Brain microvascular endothelial cell (primary cell): ENCODE results near the gene NIPBL.
A peak's percentile ranks its signal among the peaks of the same experiment; 100 is the strongest.

Source experiments
- DNase-seq: peaks from one replicate; pipeline ENCODE4 v3.0.0-alpha.2; 2020
- H3K27ac ChIP-seq: fragments of 250-450 bp; sonication (Bioruptor Pico); 2 replicates; pipeline ENCODE4 v1.5.1; 2020; ENCODE audit warnings: mild to moderate bottlenecking, moderate library complexity
- H3K27me3 ChIP-seq: fragments of 250-450 bp; sonication (Bioruptor Pico); replicated peaks from 2 replicates; pipeline ENCODE4 v1.5.1; 2020; ENCODE audit warnings: mild to moderate bottlenecking
- H3K36me3 ChIP-seq: fragments of 250-450 bp; sonication (Bioruptor Pico); replicated peaks from 2 replicates; pipeline ENCODE4 v1.5.1; 2020; ENCODE audit warnings: mild to moderate bottlenecking
- H3K4me3 ChIP-seq: 2 replicates; pipeline ENCODE4 v1.5.1; 2011; ENCODE audit warnings: low read depth, mild to moderate bottlenecking, control low read depth, low read length, moderate library complexity
- in situ Hi-C: cut with HindIII; loops from 2 replicates; pipeline ENCODE4 v1.10.0; 2017; ENCODE audit warnings: low sequenced_read_pairs, low pct_ligation_motif_present
- TF ChIP-seq, protein P1 (sequence below): IDR thresholded peaks from 2 replicates; pipeline ENCODE4 v1.5.1; 2011; ENCODE audit warnings: low read depth, mild to moderate bottlenecking, moderate library complexity, low read length, control low read depth, inconsistent platforms; ENCODE audit errors: missing control alignments

Gene NIPBL

DNA sequence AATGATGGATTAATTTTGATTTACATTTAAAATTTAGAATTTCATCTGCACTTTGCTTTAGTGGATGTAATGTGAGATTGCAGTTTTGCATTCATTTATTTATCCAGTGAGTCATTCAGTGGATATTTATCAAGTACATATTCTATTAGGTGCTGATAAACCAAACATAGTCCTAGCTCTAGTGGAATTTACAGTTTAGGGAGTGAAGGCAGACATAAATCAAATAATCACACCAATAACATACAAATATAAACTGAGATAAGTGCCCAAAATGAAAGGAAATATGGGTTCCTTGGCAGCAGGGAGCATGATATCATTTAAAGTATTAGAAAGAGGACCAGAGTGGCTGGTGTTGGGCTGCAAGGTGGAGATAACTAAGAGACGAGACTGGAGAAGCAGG lies 14.7 kb upstream of the NIPBL start:
- no peak overlapping the region for H3K4me3 ChIP-seq
- H3K27ac ChIP-seq: no peak overlapping the region
- H3K27me3 ChIP-seq: no peaks in the 10 kb centered on the region
- no peak for DNase-seq
- TF ChIP-seq, protein P1, sequence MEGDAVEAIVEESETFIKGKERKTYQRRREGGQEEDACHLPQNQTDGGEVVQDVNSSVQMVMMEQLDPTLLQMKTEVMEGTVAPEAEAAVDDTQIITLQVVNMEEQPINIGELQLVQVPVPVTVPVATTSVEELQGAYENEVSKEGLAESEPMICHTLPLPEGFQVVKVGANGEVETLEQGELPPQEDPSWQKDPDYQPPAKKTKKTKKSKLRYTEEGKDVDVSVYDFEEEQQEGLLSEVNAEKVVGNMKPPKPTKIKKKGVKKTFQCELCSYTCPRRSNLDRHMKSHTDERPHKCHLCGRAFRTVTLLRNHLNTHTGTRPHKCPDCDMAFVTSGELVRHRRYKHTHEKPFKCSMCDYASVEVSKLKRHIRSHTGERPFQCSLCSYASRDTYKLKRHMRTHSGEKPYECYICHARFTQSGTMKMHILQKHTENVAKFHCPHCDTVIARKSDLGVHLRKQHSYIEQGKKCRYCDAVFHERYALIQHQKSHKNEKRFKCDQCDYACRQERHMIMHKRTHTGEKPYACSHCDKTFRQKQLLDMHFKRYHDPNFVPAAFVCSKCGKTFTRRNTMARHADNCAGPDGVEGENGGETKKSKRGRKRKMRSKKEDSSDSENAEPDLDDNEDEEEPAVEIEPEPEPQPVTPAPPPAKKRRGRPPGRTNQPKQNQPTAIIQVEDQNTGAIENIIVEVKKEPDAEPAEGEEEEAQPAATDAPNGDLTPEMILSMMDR: no peak
- no peaks in the 10 kb centered on the region for H3K36me3 ChIP-seq
- in situ Hi-C loops: no loop called here

DNA sequence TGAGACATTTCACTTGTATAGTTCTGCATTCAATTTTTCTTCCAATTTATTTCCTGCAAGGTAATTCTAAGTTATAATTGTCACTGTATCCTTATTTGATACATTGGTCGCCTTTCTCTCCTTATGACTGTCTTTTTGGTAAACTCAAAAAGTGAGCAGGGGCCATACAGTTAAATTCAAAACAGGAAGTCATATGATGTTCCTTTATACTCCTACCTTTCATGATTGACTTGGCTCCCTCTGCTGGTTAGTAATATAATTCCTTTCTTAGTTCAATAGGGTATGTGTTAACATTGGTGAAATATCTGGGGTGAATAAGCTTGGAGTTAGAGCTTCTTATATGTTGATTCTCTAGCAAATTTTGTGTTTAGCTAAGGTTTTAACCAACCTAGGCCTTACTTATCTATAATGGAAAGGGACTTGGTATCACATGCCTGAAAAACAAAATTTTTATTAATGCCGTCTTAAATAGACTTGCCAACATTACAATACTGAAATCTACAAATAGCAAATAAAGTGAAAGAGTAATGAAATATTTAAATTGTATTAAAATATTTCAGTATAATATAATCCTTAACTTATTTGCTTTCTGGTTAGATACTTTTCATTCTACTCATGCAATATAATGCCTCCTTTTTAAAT lies 6.0 kb upstream of the NIPBL start:
- TF ChIP-seq, protein P1: peak; percentile 36

DNA sequence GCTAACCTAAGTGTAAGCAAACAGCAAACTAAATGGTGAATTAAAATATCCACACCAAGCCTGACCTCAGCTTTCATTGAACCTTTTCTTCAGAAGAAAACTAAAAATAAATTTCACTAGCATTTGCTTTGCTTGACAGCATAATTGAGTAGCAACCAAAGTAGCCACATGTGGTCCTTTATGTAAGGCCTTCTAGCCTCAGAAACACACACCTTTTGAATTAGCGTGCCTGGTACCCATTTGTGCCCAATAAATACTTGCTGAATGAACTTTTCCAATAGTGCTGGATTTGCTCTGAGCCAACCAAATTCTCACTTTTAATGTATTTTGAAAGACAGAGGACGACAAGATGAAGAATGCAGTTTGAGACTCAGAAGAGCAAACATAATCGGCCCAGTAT lies 2.1 kb upstream of the NIPBL start:
- DNase-seq: no peak
- TF ChIP-seq, protein P1: no peak
- H3K4me3 ChIP-seq: peak overlapping the region; percentile 83
- peak overlapping the region; percentile 71 for H3K27ac ChIP-seq
- H3K27me3 ChIP-seq: no peaks in the 10 kb centered on the region
- in situ Hi-C loops: no loop called here
- no peaks in the 10 kb centered on the region for H3K36me3 ChIP-seq

More for the DNA sequence above, 6.0 kb upstream of the NIPBL start:
- no peaks in the 10 kb centered on the region for H3K36me3 ChIP-seq
- DNase-seq: no peak
- H3K27ac ChIP-seq: no peak overlapping the region
- no peak overlapping the region for H3K4me3 ChIP-seq
- in situ Hi-C loops: no loop called here
- no peaks in the 10 kb centered on the region for H3K27me3 ChIP-seq

DNA sequence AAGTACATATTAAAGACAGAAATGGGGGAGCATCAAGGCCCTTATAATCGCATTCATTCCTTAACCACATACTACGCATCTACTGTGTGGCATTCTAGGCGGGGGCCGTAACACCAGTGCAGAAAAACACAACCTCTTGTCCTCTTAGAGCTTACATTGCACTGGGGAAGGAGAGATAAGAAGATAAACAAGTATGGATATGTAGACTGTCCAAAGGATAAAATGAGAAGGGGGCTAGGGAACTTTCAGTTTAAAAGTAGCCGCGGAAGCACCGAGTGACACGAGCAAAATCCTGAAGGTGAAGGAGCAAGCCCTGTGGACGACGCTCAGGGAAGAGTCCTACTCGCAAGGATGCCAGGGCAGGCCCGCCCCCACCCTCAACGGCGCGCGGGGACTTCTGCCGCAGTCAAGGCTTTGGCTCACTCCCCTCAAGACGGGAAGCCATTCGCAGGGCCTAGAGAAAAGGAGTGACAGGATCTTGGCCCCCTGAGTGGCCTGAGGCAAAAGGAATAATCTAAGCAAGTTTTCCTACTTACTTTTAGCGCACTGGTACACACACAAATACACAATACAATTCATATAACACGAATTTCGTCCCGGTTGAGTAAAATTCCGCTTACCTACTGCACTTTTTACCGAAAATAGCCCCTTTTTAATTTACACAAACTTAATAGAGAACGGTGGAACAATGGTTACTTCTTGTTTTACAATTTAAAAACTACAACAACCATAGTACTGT lies 1.3 kb upstream of the NIPBL start:
- Histone ChIP-seq H3K27ac (peak overlapping the region; percentile 71), H3K36me3 (no peaks in the 10 kb centered on the region), H3K4me3 (peak overlapping the region; percentile 83), H3K27me3 (no peaks in the 10 kb centered on the region)
- in situ Hi-C loops: no loop called here
- TF ChIP-seq, protein P1: no peak
- peak; percentile 28 for DNase-seq

DNA sequence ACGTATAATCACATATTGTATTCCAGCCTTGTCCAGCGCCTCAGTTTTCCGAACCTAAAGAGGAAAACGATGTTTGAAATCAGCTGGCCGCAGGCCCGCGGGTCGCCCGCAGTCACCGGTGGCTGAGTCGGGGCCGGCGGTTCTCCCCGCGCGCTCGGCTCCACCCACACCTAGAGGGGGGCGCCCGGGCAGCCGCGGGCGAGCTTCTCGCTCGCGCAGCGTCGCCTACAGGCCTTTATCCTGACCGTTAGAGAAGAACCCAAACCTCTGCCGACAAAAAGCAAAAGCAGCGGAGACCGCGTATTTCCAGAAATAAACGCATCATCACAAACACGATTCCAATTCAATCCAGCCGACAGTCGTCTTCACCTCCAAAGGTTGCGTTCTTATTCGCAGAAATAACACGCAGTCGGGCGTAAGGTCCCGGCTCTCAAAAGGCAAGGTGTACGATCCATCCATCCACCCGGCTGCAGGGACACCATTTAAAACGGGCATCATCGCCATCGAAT lies 725 bp upstream of the NIPBL start:
- TF ChIP-seq, protein P1: peak; percentile 73
- peak overlapping the region; percentile 71 for H3K27ac ChIP-seq
- H3K36me3 ChIP-seq: no peaks in the 10 kb centered on the region
- in situ Hi-C loops: no loop called here
- peak; percentile 75 for DNase-seq
- H3K27me3 ChIP-seq: no peaks in the 10 kb centered on the region
- H3K4me3 ChIP-seq: peak overlapping the region; percentile 83
